Stomach (tissue), 9 donors: ENCODE results near the gene SLC1A5. TPM values are rescaled to one million over a fixed set of nuclear protein-coding genes. Genes with fewer than 3 reads are reported as not detected.
A peak's percentile ranks its signal among the peaks of the same experiment; 100 is the strongest.

Source experiments
- DNase-seq, 2 donors: peaks; one replicate each; pipeline versions ENCODE4 v3.0.0 to v3.0.0-alpha.2; 2013 to 2019
- H3K27ac ChIP-seq, 5 donors: fragments of 200-600 bp in 4 of 5; sonication (generic) in 4 of 5; one replicate each; pipeline ENCODE4 v1.5.1; 2013 to 2019; ENCODE audit warnings: mild to moderate bottlenecking in 1 of 5, moderate library complexity in 1 of 5
- H3K27me3 ChIP-seq, 3 donors: fragments of 200-600 bp; sonication (generic); one replicate each; pipeline ENCODE4 v1.5.1; 2017 to 2019; ENCODE audit warnings: mixed run types in 1 of 3
- H3K36me3 ChIP-seq, 4 donors: fragments of 200-600 bp; sonication (generic); 1 replicate in 3 of 4; 2 replicates in 1 of 4; pipeline ENCODE4 v1.5.1; 2016 to 2019
- H3K4me1 ChIP-seq, 4 donors: fragments of 200-600 bp; sonication (generic); one replicate each; pipeline ENCODE4 v1.5.1; 2016 to 2019
- H3K4me3 ChIP-seq, 4 donors: fragments of 200-600 bp; sonication (generic) in 3 of 4; one replicate each; pipeline ENCODE4 v1.5.1; 2016 to 2019; ENCODE audit warnings: mild to moderate bottlenecking in 1 of 4
- H3K9me3 ChIP-seq, 4 donors: fragments of 200-600 bp; sonication (generic); one replicate each; pipeline ENCODE4 v1.5.1; 2016 to 2019
- CTCF ChIP-seq, 7 experiments: fragments of 450-650 bp in 4 of 7; fragments of 200-600 bp in 3 of 7; sonication (generic) in 3 of 7; IDR thresholded peaks; one replicate each; pipeline ENCODE4 v1.5.1; 2016 to 2019; ENCODE audit warnings: antibody characterized with exemption in 7 of 7, control low read depth in 2 of 7, mild to moderate bottlenecking in 1 of 7
- EP300 ChIP-seq: sonication (generic); formaldehyde crosslinking; IDR thresholded peaks from one replicate; pipeline ENCODE4 v1.6.1; 2017; ENCODE audit warnings: antibody characterized with exemption
- POLR2A ChIP-seq, 4 donors: fragments of 450-650 bp; IDR thresholded peaks; one replicate each; pipeline ENCODE4 v1.6.1; 2016; ENCODE audit warnings: antibody characterized with exemption in 4 of 4, control low read depth in 2 of 4, mild to moderate bottlenecking in 1 of 4, moderate library complexity in 1 of 4
- POLR2AphosphoS5 ChIP-seq, 3 donors: sonication (generic); formaldehyde crosslinking; IDR thresholded peaks; one replicate each; pipeline ENCODE4 v1.6.1; 2016; ENCODE audit warnings: antibody characterized with exemption in 3 of 3
- WGBS, 5 donors: extraction: QIAGEN DNeasy Blood & Tissue Kit in 3 of 5; methylation state at CpG; one replicate each; pipeline versions ENCODE4 v1.1.5 to v1.1.7; 2013 to 2018; 5-methylcytosine and 5-hydroxymethylcytosine counted together
- intact Hi-C: fragments of 100-400 bp; cut with DNase I; formaldehyde crosslinking; loops from one replicate; pipeline ENCODE4 v1.15.1; 2023; ENCODE audit warnings: low total_unique reads
- polyA plus RNA-seq, 3 donors: library from polyadenylated mRNA; stranded (reverse); fragments of 200-250 nt; gene quantifications; one replicate each; pipeline ENCODE4 v1.2.3, GENCODE V29; 2013
- total RNA-seq, 5 donors: library from RNA; depleted of rRNA; stranded (reverse); fragments of >200 nt; gene quantifications; one replicate each; pipeline versions ENCODE4 v1.1.0 to v1.2.3, GENCODE V29; 2014 to 2016
- donor health status: healthy with polysubstance abuse.
- donor health status: Bipolar disorder and iron deficiency.
- donor health status: healthy.

The SLC1A5 gene
- total and polyA plus RNA-seq, 8 donors = 18.7 to 106 (median 31.4) TPM

GRCh38 chr19:46727757-46728156, 60.6 kb downstream of the SLC1A5 start:
- H3K4me1 ChIP-seq = peaks cover 0 to 46% (median 23%) of the 10 kb centered on the region in 4 donors
- intact Hi-C loops = no loop called here
- no peak for DNase-seq
- H3K4me3 ChIP-seq = no peak overlapping the region
- peak overlapping the region in 3 of 5 donors; percentile 32 to 37 (median 35) for H3K27ac ChIP-seq
- H3K27me3 ChIP-seq = no peaks in the 10 kb centered on the region
- 82 to 91% (median 85%) methylated on average over 10 to 11 of the region's 11 CpGs for WGBS, 5 donors
- no peaks in the 10 kb centered on the region for H3K9me3 ChIP-seq
- TF ChIP-seq POLR2AphosphoS5 (IDR thresholded peaks at IDR 0.05) (no peak), EP300 (no peak), CTCF (IDR thresholded peaks at IDR 0.05) (no peak), POLR2A (IDR thresholded peaks at IDR 0.05) (no peak)
- peaks cover 92 to 100% (median 100%) of the 10 kb centered on the region in 4 donors for H3K36me3 ChIP-seq

- Histone ChIP-seq H3K27ac (peak overlapping the region in 2 of 5 donors; percentile 7 to 37), H3K4me1 (peaks cover 0 to 39% (median 19%) of the 10 kb centered on the region in 4 donors), H3K9me3 (no peaks in the 10 kb centered on the region), H3K4me3 (no peak overlapping the region), H3K36me3 (peaks cover 92 to 100% (median 100%) of the 10 kb centered on the region in 4 donors), H3K27me3 (no peaks in the 10 kb centered on the region)
- 67 to 87% (median 81%) methylated on average over 11 to 14 of the region's 14 CpGs for WGBS, 5 donors
- intact Hi-C loops = no loop called here
- DNase-seq = no peak
- TF ChIP-seq EP300 (no peak), POLR2A (IDR thresholded peaks at IDR 0.05) (no peak), CTCF (IDR thresholded peaks at IDR 0.05) (no peak)
These were observed 61.4 kb downstream of the SLC1A5 start for GRCh38 chr19:46726971-46727501.

GRCh38 chr19:46726551-46726950, 61.8 kb downstream of the SLC1A5 start:
- H3K36me3 ChIP-seq = peaks cover 92 to 100% (median 100%) of the 10 kb centered on the region in 4 donors
- intact Hi-C loops = no loop called here
- no peak for DNase-seq
- TF ChIP-seq POLR2A (IDR thresholded peaks at IDR 0.05) (no peak), CTCF (IDR thresholded peaks at IDR 0.05) (no peak), POLR2AphosphoS5 (IDR thresholded peaks at IDR 0.05) (no peak), EP300 (no peak)
- 84 to 93% (median 91%) methylated on average over 10 of the region's 10 CpGs for WGBS, 5 donors
- peak overlapping the region in 1 of 5 donors; percentile 7 for H3K27ac ChIP-seq
- H3K4me3 ChIP-seq = no peak overlapping the region
- peaks cover 0 to 34% (median 17%) of the 10 kb centered on the region in 4 donors for H3K4me1 ChIP-seq
- H3K9me3 ChIP-seq = no peaks in the 10 kb centered on the region
- no peaks in the 10 kb centered on the region for H3K27me3 ChIP-seq

- H3K36me3 ChIP-seq = peaks cover 94 to 100% (median 100%) of the 10 kb centered on the region in 4 donors
- no peak for DNase-seq
- H3K27ac ChIP-seq = no peak overlapping the region
These were observed 62.5 kb downstream of the SLC1A5 start for GRCh38 chr19:46725859-46726393.

More at GRCh38 chr19:46725859-46726393, 62.5 kb downstream of the SLC1A5 start:
- H3K4me1 ChIP-seq = peaks cover 0 to 28% (median 12%) of the 10 kb centered on the region in 4 donors
- WGBS, 5 donors = 77 to 85% (median 78%) methylated on average over 9 of the region's 9 CpGs
- no peaks in the 10 kb centered on the region for H3K27me3 ChIP-seq
- no peak for TF ChIP-seq POLR2A (IDR thresholded peaks at IDR 0.05)
- TF ChIP-seq EP300 = no peak
- TF ChIP-seq CTCF (IDR thresholded peaks at IDR 0.05) = no peak
- no peak for TF ChIP-seq POLR2AphosphoS5 (IDR thresholded peaks at IDR 0.05)
- no peaks in the 10 kb centered on the region for H3K9me3 ChIP-seq
- no peak overlapping the region for H3K4me3 ChIP-seq
- intact Hi-C loops = no loop called here
